ENCODE measurements around the gene ACYP2. TPM values are rescaled to one million over a fixed set of nuclear protein-coding genes. Genes with fewer than 3 reads are reported as not detected.
"Not testable (repeated sequence)": the region's sequence is repeated elsewhere in the genome, so short reads cannot be mapped to it uniquely, and the experiment has no call there.

Gene ACYP2
- total RNA-seq, result 10 to 100 TPM in 5 of 6 experiments, 1 to 10 TPM in 1; 9.6 to 22.9 (median 18.5) TPM
- long read RNA-seq, partial matches to known transcripts, result 1 of 1 reads
- long read RNA-seq, other reads (novel, unspliced or antisense), result 0 of 1 reads

DNA sequence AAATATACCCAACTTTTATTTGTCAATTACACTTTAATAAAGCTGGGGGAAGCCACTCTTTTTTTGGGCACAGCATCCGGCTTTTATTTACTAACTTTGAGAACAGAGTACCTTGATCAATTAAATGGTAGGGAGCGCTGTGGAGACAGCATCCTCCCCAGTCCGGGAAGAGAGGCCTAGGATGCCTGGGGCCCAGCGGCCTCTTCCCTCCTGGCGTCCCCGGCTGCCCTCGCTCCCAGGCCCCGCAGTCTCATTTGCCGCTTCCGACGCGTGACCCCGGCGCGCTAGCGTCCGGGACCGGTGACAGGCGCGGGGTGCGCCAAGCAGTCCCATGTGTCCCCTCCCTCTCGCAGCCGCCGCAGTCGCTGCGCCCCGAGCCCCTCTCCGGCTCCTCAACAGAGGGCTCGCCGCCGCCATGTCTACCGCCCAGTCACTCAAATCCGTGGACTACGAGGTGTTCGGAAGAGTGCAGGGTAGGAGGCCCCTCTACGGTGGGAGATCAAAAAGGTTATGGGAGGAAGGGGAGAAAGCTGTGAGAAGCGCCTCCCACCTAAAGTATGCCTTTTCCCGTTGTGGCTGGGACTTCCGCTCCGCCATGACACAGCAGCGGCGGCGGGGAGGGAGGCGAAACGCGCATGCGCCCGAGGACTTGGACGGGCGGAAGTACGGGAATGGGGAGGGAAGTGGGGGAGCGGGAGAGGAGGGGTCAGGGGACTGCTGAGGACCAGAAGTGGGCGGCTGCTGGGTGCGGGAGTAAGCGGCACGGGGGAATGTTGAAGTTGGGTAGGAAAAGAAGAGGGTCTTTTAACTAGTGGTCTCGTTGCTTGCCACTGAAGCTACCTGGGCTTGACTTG, at the start of gene ACYP2:
Gene ACYP2 (plus strand): TSS at position 332 of the 854 bp plus-strand sequence.
- Histone ChIP-seq H3K27me3 (no peaks in the 10 kb centered on the region), H3K9me3 (peaks cover 0 to 2% (median 0%) of the 10 kb centered on the region in 4 donors), H3K4me1 (peaks cover 0 to 7% (median 0%) of the 10 kb centered on the region in 4 donors), H3K27ac (peak within 1 kb of the TSS; percentile 99), H3K36me3 (no peaks in the 10 kb centered on the region), H3K4me3 (peak within 1 kb of the TSS; percentile 59 to 75 (median 74))
- DNase-seq (peak; percentile 95 to 97 (median 97)), ATAC-seq (peak; percentile 95 to 97 (median 96))
- TF ChIP-seq, protein P1, sequence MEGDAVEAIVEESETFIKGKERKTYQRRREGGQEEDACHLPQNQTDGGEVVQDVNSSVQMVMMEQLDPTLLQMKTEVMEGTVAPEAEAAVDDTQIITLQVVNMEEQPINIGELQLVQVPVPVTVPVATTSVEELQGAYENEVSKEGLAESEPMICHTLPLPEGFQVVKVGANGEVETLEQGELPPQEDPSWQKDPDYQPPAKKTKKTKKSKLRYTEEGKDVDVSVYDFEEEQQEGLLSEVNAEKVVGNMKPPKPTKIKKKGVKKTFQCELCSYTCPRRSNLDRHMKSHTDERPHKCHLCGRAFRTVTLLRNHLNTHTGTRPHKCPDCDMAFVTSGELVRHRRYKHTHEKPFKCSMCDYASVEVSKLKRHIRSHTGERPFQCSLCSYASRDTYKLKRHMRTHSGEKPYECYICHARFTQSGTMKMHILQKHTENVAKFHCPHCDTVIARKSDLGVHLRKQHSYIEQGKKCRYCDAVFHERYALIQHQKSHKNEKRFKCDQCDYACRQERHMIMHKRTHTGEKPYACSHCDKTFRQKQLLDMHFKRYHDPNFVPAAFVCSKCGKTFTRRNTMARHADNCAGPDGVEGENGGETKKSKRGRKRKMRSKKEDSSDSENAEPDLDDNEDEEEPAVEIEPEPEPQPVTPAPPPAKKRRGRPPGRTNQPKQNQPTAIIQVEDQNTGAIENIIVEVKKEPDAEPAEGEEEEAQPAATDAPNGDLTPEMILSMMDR (IDR thresholded peaks at IDR 0.05), result peak in 3 of 4 donors; percentile 14 to 41 (median 41)
- TF ChIP-seq POLR2A (IDR thresholded peaks at IDR 0.05), result peak; percentile 96
- under 1% methylated on average over 56 of the region's 57 CpGs for WGBS (ENCODE audit: insufficient coverage, low coverage, low lambda C conversion rate, missing lambda C conversion rate)
- intact Hi-C loops (cut with DNase I), result no loop called here

DNA sequence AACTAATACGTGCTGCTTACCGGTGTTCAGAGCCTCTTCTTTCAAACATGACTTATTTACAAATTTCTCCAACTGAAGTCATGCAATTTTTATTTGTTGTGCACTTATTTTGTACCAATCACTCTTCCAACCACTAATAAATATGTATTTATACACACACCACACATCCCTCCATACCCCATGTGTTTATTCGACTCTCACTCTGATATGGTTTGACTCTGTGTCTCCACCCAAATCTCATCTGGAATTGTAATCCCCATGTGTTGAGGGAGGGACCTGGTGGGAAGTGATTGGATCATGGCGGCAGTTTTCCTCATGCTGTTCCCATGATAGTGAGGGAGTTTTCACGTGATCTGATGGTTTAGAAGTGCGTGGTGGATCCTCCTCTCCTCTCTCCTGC, 49.5 kb upstream of the ACYP2 start:
- WGBS (ENCODE audit: insufficient coverage, low coverage, low lambda C conversion rate, missing lambda C conversion rate), result 98% methylated on average over 6 of the region's 6 CpGs
- Histone ChIP-seq H3K9me3 (no peaks in the 10 kb centered on the region), H3K36me3 (no peaks in the 10 kb centered on the region), H3K4me3 (no peak overlapping the region), H3K4me1 (no peaks in the 10 kb centered on the region), H3K27ac (no peak overlapping the region), H3K27me3 (no peaks in the 10 kb centered on the region)
- DNase-seq (no peak), ATAC-seq (no peak)
- intact Hi-C loops (cut with DNase I), result no loop called here
- TF ChIP-seq, protein P1 (IDR thresholded peaks at IDR 0.05), result no peak
- no peak for TF ChIP-seq POLR2A (IDR thresholded peaks at IDR 0.05)

DNA sequence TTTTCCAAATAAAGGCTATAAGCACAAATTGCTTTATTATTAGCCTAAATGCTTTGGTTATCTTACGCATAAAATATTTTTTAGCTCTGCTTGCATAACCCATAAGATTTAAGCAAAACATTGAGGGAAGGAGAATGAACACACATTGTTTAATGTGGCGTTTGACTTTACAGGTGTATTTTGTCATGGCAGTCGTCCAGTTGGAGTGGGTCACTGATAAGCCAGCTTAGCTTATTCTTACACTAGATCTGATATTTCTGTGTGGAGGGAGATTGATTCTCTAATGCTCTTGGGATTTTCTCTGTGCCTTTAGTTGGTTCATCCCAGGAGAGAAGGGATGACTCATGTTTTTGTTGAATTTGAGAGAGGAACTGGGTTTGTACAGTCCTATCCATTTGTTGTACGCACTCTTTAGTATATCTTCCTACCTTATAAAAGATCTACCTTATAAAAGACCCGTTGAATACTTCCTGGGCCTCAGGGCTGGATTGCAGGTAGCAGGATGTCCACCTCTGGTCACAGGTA, 47.5 kb upstream of the ACYP2 start:
- ATAC-seq, result no peak
- no peak overlapping the region for H3K4me3 ChIP-seq
- DNase-seq, result no peak
- TF ChIP-seq, protein P1 (IDR thresholded peaks at IDR 0.05), result no peak
- TF ChIP-seq POLR2A (IDR thresholded peaks at IDR 0.05), result no peak
- no peak overlapping the region for H3K27ac ChIP-seq
- no peaks in the 10 kb centered on the region for H3K4me1 ChIP-seq
- no peaks in the 10 kb centered on the region for H3K36me3 ChIP-seq
- H3K27me3 ChIP-seq, result no peaks in the 10 kb centered on the region
- no peaks in the 10 kb centered on the region for H3K9me3 ChIP-seq
- WGBS (ENCODE audit: insufficient coverage, low coverage, low lambda C conversion rate, missing lambda C conversion rate), result 86% methylated on average over 5 of the region's 5 CpGs
- intact Hi-C loops (cut with DNase I), result no loop called here

DNA sequence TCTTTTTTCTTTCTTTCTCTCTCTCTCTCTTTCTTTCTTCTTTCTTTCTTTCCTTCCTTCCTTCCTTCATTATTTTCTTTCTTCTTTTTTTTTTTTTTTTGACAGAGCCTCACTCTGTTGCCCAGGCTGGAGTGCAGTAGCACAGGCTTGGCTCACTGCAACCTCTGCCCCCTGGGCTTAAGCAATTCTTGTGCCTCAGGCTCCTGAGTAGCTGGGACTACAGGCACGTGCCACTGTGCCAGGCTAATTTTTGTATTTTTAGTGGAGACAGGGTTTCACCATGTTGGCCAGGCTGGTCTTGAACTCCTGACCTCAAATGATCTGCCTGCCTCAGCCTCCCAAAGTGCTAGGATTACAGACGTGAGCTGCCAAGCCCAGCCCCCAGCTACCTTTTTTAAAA, 42.9 kb upstream of the ACYP2 start:
- 29% methylated on average over 2 of the region's 2 CpGs for WGBS (ENCODE audit: insufficient coverage, low coverage, low lambda C conversion rate, missing lambda C conversion rate)
- ATAC-seq, DNase-seq: not testable (repeated sequence)

DNA sequence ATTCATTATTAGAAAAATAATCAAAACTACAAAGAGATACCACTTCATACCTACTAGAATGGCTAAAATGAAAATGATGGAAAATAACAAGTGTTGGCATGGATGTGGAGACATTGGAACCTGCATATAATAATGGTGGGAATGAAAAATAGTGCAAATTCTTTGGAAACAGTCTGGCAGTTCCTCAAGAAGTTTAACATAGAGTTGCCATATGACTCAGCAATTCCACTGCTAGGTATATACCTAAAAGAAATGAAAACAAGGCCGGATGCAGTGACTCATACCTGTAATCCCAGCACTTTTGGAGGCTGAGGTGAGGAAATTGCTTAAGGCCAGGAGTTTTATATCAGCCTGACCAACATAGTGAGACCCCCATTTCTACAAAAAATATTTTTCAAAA, 41.6 kb upstream of the ACYP2 start:
- WGBS (ENCODE audit: insufficient coverage, low coverage, low lambda C conversion rate, missing lambda C conversion rate), result 100% methylated on average over 1 of the region's 1 CpG
- Histone ChIP-seq H3K9me3 (no peaks in the 10 kb centered on the region), H3K4me3 (no peak overlapping the region), H3K27ac (no peak overlapping the region), H3K27me3 (no peaks in the 10 kb centered on the region), H3K4me1 (no peaks in the 10 kb centered on the region), H3K36me3 (no peaks in the 10 kb centered on the region)
- DNase-seq (no peak), ATAC-seq (no peak)
- no peak for TF ChIP-seq POLR2A (IDR thresholded peaks at IDR 0.05)
- TF ChIP-seq, protein P1 (IDR thresholded peaks at IDR 0.05), result no peak
- intact Hi-C loops (cut with DNase I), result no loop called here

More for the DNA sequence above, 42.9 kb upstream of the ACYP2 start:
- H3K4me3 ChIP-seq; H3K27ac ChIP-seq; H3K4me1 ChIP-seq; H3K9me3 ChIP-seq; H3K36me3 ChIP-seq; intact Hi-C loops (cut with DNase I); H3K27me3 ChIP-seq: not testable (repeated sequence)

Data from right lobe of liver (tissue), 6 donors.